ENCODE measurements around the gene BEND5. TPM values are rescaled to one million over a fixed set of nuclear protein-coding genes. Genes with fewer than 3 reads are reported as not detected.

BEND5 gene
- total and polyA plus RNA-seq, 4 donors: 1.3 to 10.1 (median 6.3) TPM

DNA sequence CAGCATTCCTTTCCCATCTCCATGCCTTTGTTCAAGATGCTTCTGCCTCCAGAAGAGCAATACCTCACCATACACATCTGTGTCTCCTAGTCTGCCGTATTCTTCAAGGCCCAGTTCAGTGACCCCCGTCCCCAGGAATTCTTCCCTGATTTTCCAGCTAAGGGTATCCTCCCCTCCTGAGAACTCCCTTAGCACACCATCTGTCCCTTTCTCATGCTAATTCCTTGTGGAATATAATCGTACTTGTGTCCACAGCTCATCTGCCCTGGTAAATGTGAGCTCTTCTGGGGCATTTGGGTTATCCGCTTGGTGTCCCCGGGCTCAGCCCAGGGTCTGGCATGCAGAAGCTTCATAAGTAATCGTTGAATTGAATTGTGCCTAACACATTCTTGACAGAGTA lies 40.9 kb downstream of the BEND5 start:
- ATAC-seq (ENCODE audit: insufficient read depth, low FRiP score) (no peak), DNase-seq (no peak)
- no peaks in the 10 kb centered on the region for H3K9me3 ChIP-seq (ENCODE audit: control insufficient read depth in 4 of 4, insufficient read depth in 3 of 4, low read length in 3 of 4)
- no peak overlapping the region for H3K9ac ChIP-seq (ENCODE audit: insufficient read depth in 1 of 2, low read length in 2 of 2)
- H3K4me1 ChIP-seq (ENCODE audit: control insufficient read depth in 5 of 5, insufficient read depth in 5 of 5, low read length in 5 of 5): peaks cover 0 to 2% (median 0%) of the 10 kb centered on the region in 5 donors
- H3K27me3 ChIP-seq (ENCODE audit: control insufficient read depth in 3 of 3, insufficient read depth in 3 of 3, low read length in 2 of 3): no peaks in the 10 kb centered on the region
- peaks cover 15 to 65% (median 38%) of the 10 kb centered on the region in 4 donors for H3K36me3 ChIP-seq (ENCODE audit: control insufficient read depth in 4 of 4, insufficient read depth in 4 of 4, low read length in 4 of 4)
- 90 to 92% methylated on average over 6 of the region's 6 CpGs for WGBS, 2 donors
- H3K4me3 ChIP-seq: no peak overlapping the region
- H3K27ac ChIP-seq (ENCODE audit: low read depth in 1 of 2, low read length in 1 of 2): no peak overlapping the region
- no peak for TF ChIP-seq CTCF (IDR thresholded peaks at IDR 0.05; ENCODE audit: control extremely low read depth, extremely low read depth)

DNA sequence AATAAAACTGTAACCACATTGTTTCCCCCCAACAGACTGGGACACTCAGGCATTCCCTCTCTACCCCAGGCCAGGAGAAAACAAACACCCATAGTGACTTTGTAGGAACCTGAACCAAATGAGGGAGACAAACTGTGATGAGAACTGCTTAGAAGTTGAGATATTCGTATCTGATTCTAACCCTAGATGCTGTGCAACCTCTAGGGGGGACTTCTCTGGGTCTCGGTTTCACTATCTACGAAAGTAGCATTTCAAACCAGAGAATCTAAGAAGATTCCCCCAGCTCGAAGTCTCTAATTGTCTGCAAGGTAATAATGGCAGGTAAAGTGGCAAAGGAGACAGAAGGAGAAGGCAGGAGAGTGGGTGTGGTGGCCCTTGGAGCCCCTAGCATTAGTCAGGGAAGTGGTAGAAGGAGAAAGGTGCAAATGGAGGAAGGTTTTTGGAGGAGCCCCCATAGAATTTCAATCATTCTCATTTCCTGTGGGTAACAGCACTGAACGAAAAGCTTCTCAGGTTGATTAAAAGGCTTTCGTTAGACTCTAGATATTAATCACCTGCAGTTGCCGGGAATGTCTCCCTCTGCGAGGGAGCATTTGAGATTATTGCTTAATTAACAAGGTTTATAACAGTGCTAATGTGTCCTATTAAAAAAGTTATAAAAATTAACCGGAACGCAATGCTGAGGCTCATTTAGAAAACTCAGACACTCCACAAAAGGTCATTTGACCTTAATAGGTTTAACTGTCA lies 46.4 kb downstream of the BEND5 start:
- no peak for TF ChIP-seq CTCF (IDR thresholded peaks at IDR 0.05; ENCODE audit: control extremely low read depth, extremely low read depth)
- no peaks in the 10 kb centered on the region for H3K27me3 ChIP-seq (ENCODE audit: control insufficient read depth in 3 of 3, insufficient read depth in 3 of 3, low read length in 2 of 3)
- no peak overlapping the region for H3K4me3 ChIP-seq
- H3K4me1 ChIP-seq (ENCODE audit: control insufficient read depth in 5 of 5, insufficient read depth in 5 of 5, low read length in 5 of 5): no peaks in the 10 kb centered on the region
- ATAC-seq (ENCODE audit: insufficient read depth, low FRiP score) (no peak), DNase-seq (no peak)
- WGBS, 2 donors: 78 to 87% methylated on average over 10 of the region's 10 CpGs
- H3K9me3 ChIP-seq (ENCODE audit: control insufficient read depth in 4 of 4, insufficient read depth in 3 of 4, low read length in 3 of 4): no peaks in the 10 kb centered on the region
- H3K9ac ChIP-seq (ENCODE audit: insufficient read depth in 1 of 2, low read length in 2 of 2): no peak overlapping the region
- no peak overlapping the region for H3K27ac ChIP-seq (ENCODE audit: low read depth in 1 of 2, low read length in 1 of 2)
- H3K36me3 ChIP-seq (ENCODE audit: control insufficient read depth in 4 of 4, insufficient read depth in 4 of 4, low read length in 4 of 4): peaks cover 16 to 50% (median 24%) of the 10 kb centered on the region in 4 donors

GRCh38 chr1:48728584-48728983 lies 48.1 kb downstream of the BEND5 start:
- 75 to 85% methylated on average over 2 of the region's 2 CpGs for WGBS, 2 donors

More at GRCh38 chr1:48728584-48728983, 48.1 kb downstream of the BEND5 start:
- no peaks in the 10 kb centered on the region for H3K9me3 ChIP-seq (ENCODE audit: control insufficient read depth in 4 of 4, insufficient read depth in 3 of 4, low read length in 3 of 4)
- no peak for DNase-seq
- no peaks in the 10 kb centered on the region for H3K27me3 ChIP-seq (ENCODE audit: control insufficient read depth in 3 of 3, insufficient read depth in 3 of 3, low read length in 2 of 3)
- no peak overlapping the region for H3K9ac ChIP-seq (ENCODE audit: insufficient read depth in 1 of 2, low read length in 2 of 2)
- TF ChIP-seq CTCF (IDR thresholded peaks at IDR 0.05; ENCODE audit: control extremely low read depth, extremely low read depth): no peak
- ATAC-seq (ENCODE audit: insufficient read depth, low FRiP score): no peak
- peaks cover 5 to 35% (median 15%) of the 10 kb centered on the region in 4 donors for H3K36me3 ChIP-seq (ENCODE audit: control insufficient read depth in 4 of 4, insufficient read depth in 4 of 4, low read length in 4 of 4)
- H3K27ac ChIP-seq (ENCODE audit: low read depth in 1 of 2, low read length in 1 of 2): no peak overlapping the region
- no peaks in the 10 kb centered on the region for H3K4me1 ChIP-seq (ENCODE audit: control insufficient read depth in 5 of 5, insufficient read depth in 5 of 5, low read length in 5 of 5)
- H3K4me3 ChIP-seq: no peak overlapping the region
